ENCODE measurements around the gene FKBP5.
A peak's percentile ranks its signal among the peaks of the same experiment; 100 is the strongest.
"Not testable (repeated sequence)": the region's sequence is repeated elsewhere in the genome, so short reads cannot be mapped to it uniquely, and the experiment has no call there.

Gene FKBP5

DNA sequence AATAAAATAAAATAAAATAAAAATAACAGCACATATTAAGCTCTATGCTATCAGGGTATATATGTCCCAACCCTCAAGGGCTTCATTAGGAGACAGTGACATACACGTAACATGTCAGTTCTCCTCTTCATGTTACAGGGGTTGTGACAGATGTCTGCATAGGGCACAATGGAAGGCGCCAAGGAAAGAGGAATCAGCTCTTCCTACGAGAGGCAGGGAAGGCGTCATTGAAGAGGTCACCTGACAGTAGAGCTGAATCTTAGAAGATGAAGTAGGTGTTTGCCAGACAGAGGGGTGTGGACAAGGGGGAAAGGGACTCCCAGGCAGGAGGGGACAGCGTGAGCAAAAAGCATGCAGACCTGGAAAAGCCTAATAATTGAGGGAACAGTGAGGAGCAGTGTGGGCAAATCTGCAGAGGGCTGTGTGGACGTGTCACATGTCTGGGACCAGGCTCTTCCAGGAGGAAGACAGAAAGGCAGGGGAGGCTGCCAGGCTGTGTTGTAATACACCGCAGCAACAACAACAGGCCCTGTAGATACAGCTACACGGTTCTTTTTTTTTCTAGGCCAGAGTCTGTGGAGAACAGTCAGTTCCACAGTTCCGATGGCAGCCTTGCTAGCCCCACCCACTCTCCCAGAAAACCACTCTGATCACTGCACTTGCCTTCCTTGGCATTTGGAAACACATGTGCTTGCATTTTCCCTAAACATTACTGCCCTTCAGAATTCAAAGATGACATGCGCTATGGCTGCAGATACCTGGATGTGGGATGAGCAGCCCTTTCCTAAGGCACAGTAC is 2.5 kb upstream of the FKBP5 start:
- DNase-seq (ENCODE audit: low read depth, low spot score), result peak; percentile 31

DNA sequence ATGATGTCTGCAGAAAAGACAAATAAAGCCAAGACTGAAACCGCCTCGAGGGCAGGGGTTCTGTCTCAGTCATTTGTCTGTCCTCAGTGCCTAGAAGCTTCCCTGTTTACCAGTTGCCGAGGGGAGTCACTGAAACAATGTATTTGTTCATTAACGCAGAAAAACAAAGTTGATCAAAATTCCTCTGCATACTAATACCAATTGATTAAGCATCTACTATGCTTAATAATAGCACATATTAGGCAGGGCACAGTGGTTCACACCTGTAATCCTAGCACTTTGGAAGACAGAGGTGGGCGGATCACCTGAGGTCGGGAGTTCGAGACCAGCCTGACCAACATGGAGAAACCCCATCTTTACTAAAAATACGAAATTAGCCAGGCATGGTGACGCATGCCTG is 1.8 kb upstream of the FKBP5 start:
- no peak for DNase-seq (ENCODE audit: low read depth, low spot score)

DNA sequence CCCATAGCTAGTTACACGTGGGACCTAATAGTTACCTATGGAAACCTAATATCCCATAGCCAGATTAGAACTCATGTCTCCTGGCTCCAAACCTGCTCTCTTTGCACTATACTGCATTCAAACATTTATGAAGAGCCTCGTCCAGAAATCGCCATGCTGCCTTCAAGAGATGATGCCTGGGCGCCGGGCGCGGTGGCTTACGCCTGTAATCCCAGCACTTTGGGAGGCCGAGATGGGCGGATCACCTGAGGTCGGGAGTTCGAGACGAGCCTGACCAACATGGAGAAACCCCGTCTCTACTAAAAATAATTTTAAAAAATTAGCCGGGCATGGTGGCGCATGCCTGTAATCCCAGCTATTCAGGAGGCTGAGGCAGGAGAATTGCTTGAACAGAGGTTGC is 1.3 kb upstream of the FKBP5 start:
- not testable (repeated sequence) for DNase-seq (ENCODE audit: low read depth, low spot score)

DNA sequence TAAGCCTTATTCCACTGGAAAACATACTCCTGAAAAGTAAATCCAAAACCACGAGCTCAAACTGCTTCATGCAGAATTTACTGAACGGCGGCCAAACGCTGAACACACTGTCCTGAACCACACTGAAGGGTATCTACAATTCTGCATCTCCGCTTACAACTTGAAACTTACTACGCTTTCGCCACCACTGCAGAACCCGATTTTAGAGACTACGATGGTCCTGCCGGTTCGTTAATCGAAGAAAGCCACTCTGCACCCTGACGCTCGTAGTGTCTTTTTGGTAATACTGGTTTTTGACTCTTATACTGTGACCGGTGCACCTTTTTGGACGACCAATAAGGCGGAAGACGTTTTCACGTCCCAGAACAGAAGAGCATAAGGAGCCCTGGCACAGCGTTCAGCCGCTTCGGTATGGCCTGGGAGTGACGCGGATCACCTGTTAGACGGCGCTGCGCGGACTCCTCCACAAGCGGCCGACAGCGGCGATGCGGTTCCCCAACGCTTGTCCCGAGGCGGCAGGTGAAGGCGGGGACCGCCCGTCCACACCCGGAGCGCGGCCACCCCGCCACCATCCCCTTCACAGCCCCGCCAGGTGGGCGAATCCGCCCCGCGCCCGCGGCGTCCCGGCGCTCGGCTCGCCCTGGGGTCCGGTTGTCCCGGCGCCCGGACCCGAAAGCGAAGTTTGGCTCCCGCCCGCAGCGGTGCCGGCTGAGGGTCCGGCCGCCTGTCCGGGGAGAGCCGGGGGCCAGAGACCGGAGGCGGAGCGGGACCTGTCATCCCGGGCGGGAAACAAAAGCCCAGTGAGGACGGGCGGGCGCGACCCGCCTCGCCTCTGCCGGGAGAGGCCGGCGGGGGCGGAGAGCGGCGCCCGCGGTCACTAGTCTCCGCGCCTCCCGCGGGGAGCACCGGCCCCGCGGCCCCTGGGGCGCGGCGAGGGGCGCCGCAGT is 784 bp downstream of the FKBP5 start:
- peak; percentile 65 for DNase-seq (ENCODE audit: low read depth, low spot score)

DNA sequence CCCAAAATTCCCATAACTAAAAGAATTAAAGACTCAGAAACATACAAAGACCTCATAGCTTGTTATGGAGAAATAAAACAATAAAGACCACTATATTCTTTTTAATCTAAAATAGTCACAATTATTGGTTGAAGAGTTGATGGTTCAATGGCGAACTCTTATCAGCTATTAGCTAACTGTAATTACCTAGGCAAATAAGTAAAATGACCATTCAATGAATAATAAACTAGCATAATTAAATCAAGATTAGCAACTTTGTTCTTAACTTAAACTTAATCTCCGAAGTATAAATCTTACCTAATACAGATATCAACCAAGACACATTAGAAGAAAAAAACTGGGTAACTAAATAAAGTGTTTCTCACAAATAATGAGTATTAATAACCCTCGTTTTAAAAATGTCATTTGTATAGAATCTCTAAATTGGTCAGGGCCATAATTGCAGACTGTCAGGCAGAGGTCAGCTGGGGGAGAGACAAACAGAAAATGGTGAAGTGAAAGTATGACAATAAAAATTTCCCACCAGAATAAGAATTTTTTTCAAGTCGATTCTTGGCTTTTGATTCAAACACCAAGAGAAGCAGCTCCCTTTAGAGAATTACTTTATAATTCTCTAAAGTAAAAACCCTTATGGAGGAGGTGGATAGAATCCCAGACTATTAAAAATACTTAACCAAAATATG is 1.7 kb downstream of the FKBP5 start:
- DNase-seq (ENCODE audit: low read depth, low spot score), result no peak

DNA sequence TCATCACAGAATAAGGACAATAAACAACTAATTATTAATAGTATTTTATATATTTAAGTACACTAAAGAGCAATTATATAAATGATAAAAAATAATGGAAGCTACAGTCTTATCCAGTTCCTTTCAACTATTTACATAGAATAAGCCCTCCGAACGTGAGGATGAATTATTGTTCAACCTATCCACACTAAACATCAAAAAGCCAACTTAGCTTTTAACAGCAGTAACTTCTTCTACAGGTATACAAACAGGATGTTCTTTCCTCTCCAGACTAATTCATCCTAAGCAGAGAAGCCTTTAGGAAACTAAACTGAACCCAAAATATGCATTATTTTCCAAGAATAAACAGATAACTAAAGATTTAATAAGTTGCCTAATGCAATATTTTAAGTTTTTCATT is 2.3 kb downstream of the FKBP5 start:
- DNase-seq (ENCODE audit: low read depth, low spot score), result no peak

GRCh38 chr6:35683267-35683666 is 5.4 kb downstream of the FKBP5 start:
- no peak for DNase-seq (ENCODE audit: low read depth, low spot score)

DNA sequence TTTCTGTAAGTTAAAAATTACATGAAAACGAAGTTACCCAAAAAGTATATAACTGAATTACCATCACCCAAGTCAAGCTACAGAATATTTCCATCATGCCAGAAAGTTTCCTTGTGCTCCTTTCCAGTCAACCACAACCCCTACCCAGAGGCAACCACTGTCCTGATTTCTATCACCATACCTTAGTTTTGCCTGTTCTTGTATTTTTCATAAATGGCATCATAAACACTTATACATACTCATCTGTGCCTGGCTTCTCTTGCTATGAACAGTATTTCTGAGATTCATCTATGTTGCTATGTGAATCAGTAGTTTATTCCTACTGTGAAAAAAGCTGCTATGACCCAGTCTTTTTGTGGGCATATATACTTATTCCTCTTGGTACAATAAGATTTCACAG is 7.4 kb downstream of the FKBP5 start:
- DNase-seq (ENCODE audit: low read depth, low spot score), result no peak

GRCh38 chr6:35679399-35679798 is 9.3 kb downstream of the FKBP5 start:
- no peak for DNase-seq (ENCODE audit: low read depth, low spot score)

DNA sequence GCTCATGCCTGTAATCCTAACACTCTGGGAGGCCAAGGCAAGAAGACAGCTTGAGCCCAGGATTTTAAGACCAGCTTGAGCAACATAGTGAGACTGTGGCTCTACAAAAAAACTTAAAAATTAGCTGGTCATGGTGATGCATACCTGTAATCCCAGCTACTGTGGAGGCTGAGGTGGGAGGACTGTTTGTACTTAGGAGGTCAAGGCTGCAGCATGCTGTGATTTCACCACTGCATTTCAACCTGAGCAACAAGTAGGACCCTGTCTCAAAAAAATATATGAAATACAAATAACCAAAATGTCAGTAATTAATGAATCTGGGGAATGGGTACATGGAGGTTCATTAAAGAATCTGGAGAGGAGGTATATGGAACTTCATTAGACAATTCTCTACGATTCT is 9.9 kb downstream of the FKBP5 start:
- no peak for DNase-seq (ENCODE audit: low read depth, low spot score)

DNA sequence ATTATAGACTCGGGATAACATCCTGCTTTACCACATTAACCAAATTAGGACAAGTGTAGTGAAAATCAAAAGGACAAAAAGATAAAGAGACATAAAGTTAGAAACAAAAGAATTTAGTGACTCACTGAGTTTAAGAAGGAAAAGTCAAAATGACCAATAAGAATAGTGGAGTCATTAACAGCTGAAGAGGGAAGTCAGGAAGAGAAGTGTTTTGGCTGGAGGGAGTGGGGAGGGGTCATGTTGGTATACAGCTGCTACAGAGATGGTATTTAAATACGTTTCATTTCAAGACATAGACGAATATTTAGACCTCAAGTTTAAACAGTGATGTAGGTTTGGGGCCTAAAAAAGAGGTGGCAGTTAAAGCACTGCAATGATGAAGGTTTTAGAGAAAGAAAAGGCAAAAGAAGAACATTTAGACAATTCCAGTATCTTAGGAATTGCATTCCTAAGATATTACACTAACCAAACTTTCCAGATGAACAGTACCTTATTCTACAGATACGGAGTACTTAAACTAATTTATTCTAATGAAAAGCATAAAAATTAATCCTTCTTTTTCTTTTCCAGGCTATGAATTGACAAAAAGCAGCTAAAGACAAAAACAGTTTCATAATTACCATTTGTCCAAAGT is 10.6 kb downstream of the FKBP5 start:
- peak; percentile 53 for DNase-seq (ENCODE audit: low read depth, low spot score)

GRCh38 chr6:35677456-35677855 is 11.3 kb downstream of the FKBP5 start:
- DNase-seq (ENCODE audit: low read depth, low spot score), result no peak

DNA sequence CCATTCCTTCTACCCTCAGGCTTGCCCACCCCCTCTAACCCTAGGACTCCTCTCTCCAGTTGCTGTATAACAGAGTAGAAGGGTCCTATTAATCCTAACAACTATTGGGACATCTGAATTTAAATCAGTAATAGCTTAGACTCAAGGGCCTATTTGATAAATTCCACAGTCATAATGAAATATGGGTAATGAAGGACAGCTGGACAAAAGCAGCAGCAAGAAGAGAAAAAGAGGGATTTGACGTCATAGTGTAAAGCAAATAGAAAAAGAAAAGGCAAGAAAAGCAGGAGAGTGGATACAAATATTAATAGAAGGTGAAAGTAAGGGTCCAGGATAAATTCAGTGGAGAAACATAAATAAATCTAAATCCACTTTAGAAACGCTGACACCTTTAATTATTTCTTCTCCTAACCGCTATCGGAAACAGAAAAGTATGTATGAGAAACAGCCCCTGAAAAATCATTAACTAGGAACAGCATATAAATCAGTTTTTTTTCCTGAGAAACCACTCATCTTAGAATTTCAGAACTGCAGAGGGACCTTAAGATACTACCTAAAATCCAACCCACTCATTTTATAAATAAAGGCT is 12.8 kb downstream of the FKBP5 start:
- DNase-seq (ENCODE audit: low read depth, low spot score), result no peak

- no peak for DNase-seq (ENCODE audit: low read depth, low spot score)
Measured at GRCh38 chr6:35674594-35674993, 14.1 kb downstream of the FKBP5 start.

DNA sequence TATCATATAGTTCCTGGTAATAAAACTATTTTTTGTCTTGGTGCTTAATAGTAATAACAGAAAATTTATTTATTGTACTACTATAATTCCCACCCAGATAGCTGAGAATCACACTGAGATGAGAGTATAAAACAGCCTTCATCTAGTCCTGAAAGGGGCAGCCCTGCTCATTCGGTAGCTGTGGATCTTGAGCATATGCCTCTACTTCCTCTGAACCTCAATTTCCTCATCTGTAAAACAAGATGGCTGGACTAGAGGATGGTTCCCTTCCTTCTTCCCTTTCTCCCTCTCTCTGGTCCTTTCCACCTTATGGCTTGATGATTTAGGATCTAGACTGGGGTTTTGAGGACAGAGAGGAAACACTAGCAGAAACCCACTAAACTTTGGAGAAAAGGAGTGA is 15.0 kb downstream of the FKBP5 start:
- no peak for DNase-seq (ENCODE audit: low read depth, low spot score)

DNA sequence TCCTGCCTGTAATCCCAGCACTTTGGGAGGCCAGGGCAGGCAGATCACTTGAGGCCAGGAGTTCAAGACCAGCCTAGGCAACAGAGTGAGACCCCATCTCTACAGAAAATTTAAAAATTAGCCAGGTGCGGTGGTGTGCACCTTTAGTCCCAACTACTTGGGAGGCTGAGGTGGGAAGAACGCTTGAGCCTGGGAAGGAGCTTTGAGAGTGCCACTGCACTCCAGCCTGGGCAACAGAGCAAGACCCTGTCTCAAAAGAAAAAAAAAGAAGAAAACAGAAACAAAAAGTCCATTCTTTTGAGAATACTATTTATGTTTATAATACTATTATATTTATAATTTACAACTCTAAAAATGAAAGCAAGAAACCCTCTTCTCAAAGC is 15.4 kb downstream of the FKBP5 start:
- not testable (repeated sequence) for DNase-seq (ENCODE audit: low read depth, low spot score)

DNA sequence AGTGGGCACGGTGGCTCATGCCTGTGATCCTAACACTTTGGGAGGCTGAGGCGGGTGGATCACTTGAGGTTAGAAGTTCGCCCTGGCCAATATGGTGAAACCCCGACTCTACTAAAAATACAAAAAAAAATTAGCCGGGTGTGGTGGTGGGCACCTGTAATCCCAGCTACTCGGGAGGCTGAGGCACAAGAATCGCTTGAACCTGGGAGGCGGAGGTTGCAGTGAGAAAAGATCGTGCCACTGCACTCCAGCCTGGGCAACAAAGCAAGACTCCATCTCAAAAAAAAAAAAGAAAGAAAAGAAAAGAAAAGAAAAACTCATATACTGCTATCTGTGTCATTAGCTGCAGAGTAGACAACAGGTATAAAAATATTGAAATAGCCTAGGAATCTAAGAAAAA is 18.3 kb downstream of the FKBP5 start:
- DNase-seq (ENCODE audit: low read depth, low spot score), result not testable (repeated sequence)

- no peak for DNase-seq (ENCODE audit: low read depth, low spot score)
Measured at GRCh38 chr6:35669451-35670045, 19.2 kb downstream of the FKBP5 start.

DNA sequence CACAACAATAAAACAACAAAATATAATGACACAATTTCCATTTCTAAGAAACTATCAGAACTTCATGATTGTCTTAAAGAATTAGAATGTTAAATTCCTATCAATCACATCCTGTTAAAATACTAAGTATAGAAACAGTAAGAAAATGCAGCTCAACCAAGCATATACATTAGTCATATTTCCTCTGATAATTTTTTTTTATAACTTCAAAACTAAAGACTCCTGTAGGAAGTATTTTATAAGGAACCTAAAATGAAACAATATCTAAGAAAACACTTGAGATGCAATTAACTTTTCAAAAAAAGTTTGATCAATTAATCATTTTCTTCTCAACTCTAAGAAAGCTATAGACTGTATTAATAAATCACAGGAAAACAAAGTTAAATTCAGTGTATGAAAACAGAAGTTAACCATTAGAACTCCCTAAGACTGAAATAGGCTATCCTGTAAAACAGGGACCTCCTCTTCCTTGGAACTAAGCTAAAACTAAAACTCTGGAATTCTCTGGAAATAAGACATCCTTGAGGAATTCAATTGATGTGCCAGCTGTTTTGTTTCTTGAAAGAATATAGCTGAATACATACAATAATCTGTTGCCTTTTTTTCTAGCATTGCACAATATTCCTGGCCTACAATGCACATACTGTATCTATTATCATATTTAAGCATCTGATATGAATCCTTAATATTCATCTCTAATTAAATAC is 19.8 kb downstream of the FKBP5 start:
- DNase-seq (ENCODE audit: low read depth, low spot score), result no peak

- DNase-seq (ENCODE audit: low read depth, low spot score), result no peak
Measured at GRCh38 chr6:35668096-35668495, 20.6 kb downstream of the FKBP5 start.

Measured in astrocyte of the hippocampus (primary cell).